H1 (cell line): Measurements from ENCODE around the gene IQSEC3. TPM values are rescaled to one million over a fixed set of nuclear protein-coding genes. Genes with fewer than 3 reads are reported as not detected.

ENCODE experiments used
- RXRA ChIP-seq: IDR thresholded peaks from 2 replicates; pipeline ENCODE4 v1.6.1; 2011; ENCODE audit warnings: low read depth, mild to moderate bottlenecking, low read length, moderate library complexity; ENCODE audit not compliant: insufficient read depth
- TAF1 ChIP-seq: IDR thresholded peaks from 2 replicates; pipeline ENCODE4 v1.6.1; 2011; ENCODE audit warnings: mild to moderate bottlenecking, low read depth, low read length
- polyA plus RNA-seq, 7 experiments: library from polyadenylated mRNA; depleted of rRNA in 3 of 7; stranded (reverse) in 5 of 7; unstranded in 2 of 7; fragments of >200 nt in 5 of 7; fragments of 200-250 nt in 2 of 7; gene quantifications; 1 replicate in 5 of 7; 2 replicates in 1 of 7; 4 replicates in 1 of 7; pipeline versions ENCODE4 v1.2.1 to v1.2.3, GENCODE V29; 2011 to 2013; ENCODE audit warnings: missing spikeins in 2 of 7, mixed read lengths in 2 of 7
- total RNA-seq: library from RNA; stranded (reverse); fragmentation: NEBNext Ultra II Directional; extraction: Animal tissue kit (Norgen Biotek cat#: 25700); gene quantifications from 2 replicates; pipeline ENCODE4 v1.2.1, GENCODE V29; 2021

The IQSEC3 gene
- total and polyA plus RNA-seq, 2 of the 8 experiments (the other 6 are each of a cell fraction or from before 2014, with no cell fraction given), result 1.2 to 3.1 TPM

DNA sequence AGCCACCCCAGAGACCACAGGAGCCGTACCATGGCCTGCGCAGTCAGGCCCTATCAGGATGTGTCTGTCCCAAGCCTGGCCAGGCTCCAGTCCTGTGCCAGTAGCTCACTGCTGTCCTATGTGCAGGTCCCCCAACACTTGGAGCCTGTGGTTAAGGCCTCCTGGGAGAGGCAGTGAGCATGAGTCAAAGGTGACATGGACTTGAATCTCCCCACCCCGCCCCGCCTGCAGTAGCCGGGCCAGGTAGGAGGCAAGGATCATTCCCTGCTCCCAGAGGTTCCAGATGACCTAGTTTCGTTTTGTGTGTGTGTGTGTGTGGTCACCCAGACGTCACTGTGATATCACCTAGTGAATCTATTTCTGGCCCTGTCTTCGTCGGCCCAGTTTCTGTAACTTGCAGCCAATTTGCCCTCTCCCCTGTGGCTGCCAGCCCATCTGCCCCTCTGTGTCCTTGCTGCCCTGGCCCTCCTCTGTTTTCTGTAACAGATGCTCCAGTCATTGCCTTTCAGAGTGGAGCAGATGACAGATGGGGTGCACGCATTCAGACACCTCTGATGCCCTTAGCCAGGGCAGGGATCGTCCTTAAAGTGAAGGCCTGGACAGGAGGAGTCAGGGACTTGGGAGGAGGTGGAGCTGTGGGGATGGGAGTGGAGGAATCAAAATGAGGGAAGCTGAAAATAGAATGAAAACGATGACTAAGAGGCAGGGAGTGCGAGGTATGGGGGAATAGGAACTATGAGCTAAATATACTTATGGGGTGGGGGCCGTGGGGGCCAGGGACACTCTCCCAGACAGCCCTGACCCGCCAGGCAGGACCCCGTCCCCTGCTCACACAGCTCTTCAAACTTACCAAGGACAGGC is 110.0 kb downstream of the IQSEC3 start (continued):
- TF ChIP-seq RXRA (no peak), TAF1 (no peak)
